NCI-H2196 (cell line): Measurements from ENCODE around the gene VSTM2L.
"Not testable (repeated sequence)": the region's sequence is repeated elsewhere in the genome, so short reads cannot be mapped to it uniquely, and the experiment has no call there.

Source experiments
- DNase-seq: peaks from one replicate; lab custom pipeline; 2025; ENCODE audit not compliant: unreplicated experiment; lab: John Stamatoyannopoulos, UW

Gene VSTM2L

GRCh38 chr20:37902504-37903313 is at the start of gene VSTM2L:
VSTM2L (plus strand) TSS chr20:37903127; CDS start chr20:37903351, 224 bp downstream.
- DNase-seq = peak; percentile 37

GRCh38 chr20:37853823-37854375 is 49.0 kb upstream of the VSTM2L start:
- DNase-seq = no peak

- not testable (repeated sequence) for DNase-seq
Observed at GRCh38 chr20:37856034-37856433, 46.9 kb upstream of the VSTM2L start.

GRCh38 chr20:37856932-37857660 is 45.8 kb upstream of the VSTM2L start:
- DNase-seq = no peak

GRCh38 chr20:37859406-37860171 is 43.3 kb upstream of the VSTM2L start:
- no peak for DNase-seq

- DNase-seq = no peak
Observed at GRCh38 chr20:37863289-37863688, 39.6 kb upstream of the VSTM2L start.

- no peak for DNase-seq
Observed at GRCh38 chr20:37864298-37864697, 38.6 kb upstream of the VSTM2L start.

- no peak for DNase-seq
Observed at GRCh38 chr20:37866051-37866450, 36.9 kb upstream of the VSTM2L start.

- DNase-seq = no peak
Observed at GRCh38 chr20:37867289-37868195, 35.4 kb upstream of the VSTM2L start.

- no peak for DNase-seq
Observed at GRCh38 chr20:37868851-37869333, 34.0 kb upstream of the VSTM2L start.

GRCh38 chr20:37869334-37869861 is 33.5 kb upstream of the VSTM2L start:
- no peak for DNase-seq

GRCh38 chr20:37870294-37870693 is 32.6 kb upstream of the VSTM2L start:
- DNase-seq = no peak

- DNase-seq = no peak
Observed at GRCh38 chr20:37871751-37872150, 31.2 kb upstream of the VSTM2L start.

GRCh38 chr20:37872161-37872560 is 30.8 kb upstream of the VSTM2L start:
- no peak for DNase-seq

- DNase-seq = no peak
Observed at GRCh38 chr20:37873884-37874283, 29.0 kb upstream of the VSTM2L start.

- no peak for DNase-seq
Observed at GRCh38 chr20:37875460-37876175, 27.3 kb upstream of the VSTM2L start.

- no peak for DNase-seq
Observed at GRCh38 chr20:37876863-37877262, 26.1 kb upstream of the VSTM2L start.

GRCh38 chr20:37877832-37878772 is 24.8 kb upstream of the VSTM2L start:
- no peak for DNase-seq
